ENCODE data around the gene BACH2. TPM values are rescaled to one million over a fixed set of nuclear protein-coding genes. Genes with fewer than 3 reads are reported as not detected.

Gene BACH2
- total and polyA plus RNA-seq, 8 donors: 0.19 to 10.8 (median 1.4) TPM; not detected in 1

- no peak overlapping the region for H3K4me3 ChIP-seq
- no peaks in the 10 kb centered on the region for H3K4me1 ChIP-seq
- H3K27ac ChIP-seq: peak overlapping the region in 1 of 5 donors; percentile 11
- no peaks in the 10 kb centered on the region for H3K27me3 ChIP-seq
- no peaks in the 10 kb centered on the region for H3K36me3 ChIP-seq
- peak in 1 of 2 donors; percentile 49 for DNase-seq
- WGBS, 5 donors: 78 to 85% (median 83%) methylated on average over 11 of the region's 11 CpGs
- intact Hi-C loops (cut with DNase I; ENCODE audit: low total_unique reads): no loop called here
- no peaks in the 10 kb centered on the region for H3K9me3 ChIP-seq
- TF ChIP-seq EP300 (IDR thresholded peaks at IDR 0.05): no peak
- TF ChIP-seq CTCF (IDR thresholded peaks at IDR 0.05): no peak
- no peak for TF ChIP-seq POLR2A (IDR thresholded peaks at IDR 0.05)
- no peak for TF ChIP-seq POLR2AphosphoS5 (IDR thresholded peaks at IDR 0.05)
Measured at GRCh38 chr6:89985751-89986493, 310.7 kb downstream of the BACH2 start.

GRCh38 chr6:89984926-89985750 lies 311.5 kb downstream of the BACH2 start:
- TF ChIP-seq POLR2AphosphoS5 (IDR thresholded peaks at IDR 0.05): no peak
- no peak for TF ChIP-seq CTCF (IDR thresholded peaks at IDR 0.05)
- TF ChIP-seq POLR2A (IDR thresholded peaks at IDR 0.05): no peak
- no peak for TF ChIP-seq EP300 (IDR thresholded peaks at IDR 0.05)
- WGBS, 5 donors: 57 to 72% (median 62%) methylated on average over 7 to 12 of the region's 12 CpGs

GRCh38 chr6:89980353-89980752 lies 316.3 kb downstream of the BACH2 start:
- intact Hi-C loops (cut with DNase I; ENCODE audit: low total_unique reads): no loop called here
- TF ChIP-seq CTCF (IDR thresholded peaks at IDR 0.05) (no peak), EP300 (IDR thresholded peaks at IDR 0.05) (no peak), POLR2A (IDR thresholded peaks at IDR 0.05) (no peak), POLR2AphosphoS5 (IDR thresholded peaks at IDR 0.05) (no peak)
- peaks cover 0 to 4% (median 0%) of the 10 kb centered on the region in 4 donors for H3K4me1 ChIP-seq
- H3K4me3 ChIP-seq: no peak overlapping the region
- no peaks in the 10 kb centered on the region for H3K27me3 ChIP-seq
- H3K27ac ChIP-seq: no peak overlapping the region
- no peaks in the 10 kb centered on the region for H3K9me3 ChIP-seq
- H3K36me3 ChIP-seq: no peaks in the 10 kb centered on the region
- DNase-seq: no peak

More at GRCh38 chr6:89984926-89985750, 311.5 kb downstream of the BACH2 start:
- Histone ChIP-seq H3K27ac (peak overlapping the region in 1 of 5 donors; percentile 11), H3K4me1 (no peaks in the 10 kb centered on the region), H3K36me3 (no peaks in the 10 kb centered on the region), H3K27me3 (no peaks in the 10 kb centered on the region), H3K9me3 (no peaks in the 10 kb centered on the region), H3K4me3 (no peak overlapping the region)
- intact Hi-C loops (cut with DNase I; ENCODE audit: low total_unique reads): no loop called here
- DNase-seq: peak in 1 of 2 donors; percentile 81

GRCh38 chr6:89979481-89980119 lies 317.0 kb downstream of the BACH2 start:
- Histone ChIP-seq H3K4me3 (no peak overlapping the region), H3K27ac (no peak overlapping the region), H3K4me1 (peaks cover 0 to 4% (median 0%) of the 10 kb centered on the region in 4 donors), H3K36me3 (no peaks in the 10 kb centered on the region), H3K27me3 (no peaks in the 10 kb centered on the region), H3K9me3 (no peaks in the 10 kb centered on the region)
- intact Hi-C loops (cut with DNase I; ENCODE audit: low total_unique reads): no loop called here
- no peak for DNase-seq
- WGBS, 5 donors: 77 to 91% (median 87%) methylated on average over 6 of the region's 6 CpGs
- TF ChIP-seq EP300 (IDR thresholded peaks at IDR 0.05) (no peak), CTCF (IDR thresholded peaks at IDR 0.05) (no peak), POLR2AphosphoS5 (IDR thresholded peaks at IDR 0.05) (no peak), POLR2A (IDR thresholded peaks at IDR 0.05) (no peak)

Measured in stomach (tissue), 9 donors.